Ascending aorta (tissue), 2 donors: Measurements from ENCODE around the gene PARP8. TPM values are rescaled to one million over a fixed set of nuclear protein-coding genes. Genes with fewer than 3 reads are reported as not detected.

Experiments
- DNase-seq, 2 donors: peaks; one replicate each; pipeline ENCODE4 v3.0.0-alpha.2; 2019; ENCODE audit warnings: low spot score in 2 of 2
- H3K27ac ChIP-seq, 2 donors: fragments of 200-600 bp; sonication (generic); one replicate each; pipeline ENCODE4 v1.5.1; 2016 to 2017; ENCODE audit warnings: mild to moderate bottlenecking in 1 of 2
- H3K27me3 ChIP-seq: fragments of 200-600 bp; sonication (generic); one replicate; pipeline ENCODE4 v1.5.1; 2017
- H3K36me3 ChIP-seq, 2 donors: fragments of 200-600 bp; sonication (generic); one replicate each; pipeline ENCODE4 v1.5.1; 2016
- H3K4me1 ChIP-seq, 2 donors: fragments of 200-600 bp; sonication (generic); one replicate each; pipeline ENCODE4 v1.5.1; 2016 to 2017; ENCODE audit warnings: mild to moderate bottlenecking in 1 of 2
- H3K4me3 ChIP-seq, 2 donors: fragments of 200-600 bp; sonication (generic); one replicate each; pipeline ENCODE4 v1.5.1; 2016 to 2017; ENCODE audit warnings: mild to moderate bottlenecking in 1 of 2
- H3K9me3 ChIP-seq, 2 donors: fragments of 200-600 bp; sonication (generic); one replicate each; pipeline ENCODE4 v1.5.1; 2016
- intact Hi-C: fragments of 100-400 bp; cut with DNase I; formaldehyde crosslinking; loops from one replicate; pipeline ENCODE4 v1.15.1; 2023
- total RNA-seq: library from RNA; depleted of rRNA; stranded (reverse); fragments of >200 nt; gene quantifications from one replicate; pipeline ENCODE4 v1.1.0, GENCODE V29; 2016
- TF ChIP-seq, protein P1 (sequence below), 3 experiments: fragments of 200-600 bp in 2 of 3; fragments of 450-650 bp in 1 of 3; sonication (generic) in 2 of 3; IDR thresholded peaks; one replicate each; pipeline ENCODE4 v1.5.1; 2016 to 2019; ENCODE audit warnings: antibody characterized with exemption in 3 of 3, mild to moderate bottlenecking in 1 of 3, moderate library complexity in 1 of 3

The PARP8 gene
- total RNA-seq, 1 donor from 2014 or later: 5.6 TPM

DNA sequence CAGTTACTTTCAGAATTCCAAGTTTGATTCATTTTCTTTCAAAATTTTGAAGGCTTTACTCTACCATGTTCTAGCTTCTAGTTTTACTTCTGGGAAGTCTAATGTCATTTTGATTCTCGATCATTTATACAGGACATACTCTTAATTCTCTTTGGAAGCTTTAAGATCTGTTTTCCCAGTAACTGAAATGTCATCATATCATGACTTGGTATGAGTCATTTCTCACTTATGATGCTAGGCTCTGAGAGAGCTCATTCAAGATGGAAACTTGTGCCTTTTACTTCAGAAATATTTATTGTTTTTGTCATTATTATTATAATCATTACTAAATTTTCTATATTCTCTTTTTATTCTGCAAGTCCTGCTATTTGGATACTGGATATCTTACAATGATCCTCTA lies 222.3 kb downstream of the PARP8 start:
- TF ChIP-seq, protein P1, sequence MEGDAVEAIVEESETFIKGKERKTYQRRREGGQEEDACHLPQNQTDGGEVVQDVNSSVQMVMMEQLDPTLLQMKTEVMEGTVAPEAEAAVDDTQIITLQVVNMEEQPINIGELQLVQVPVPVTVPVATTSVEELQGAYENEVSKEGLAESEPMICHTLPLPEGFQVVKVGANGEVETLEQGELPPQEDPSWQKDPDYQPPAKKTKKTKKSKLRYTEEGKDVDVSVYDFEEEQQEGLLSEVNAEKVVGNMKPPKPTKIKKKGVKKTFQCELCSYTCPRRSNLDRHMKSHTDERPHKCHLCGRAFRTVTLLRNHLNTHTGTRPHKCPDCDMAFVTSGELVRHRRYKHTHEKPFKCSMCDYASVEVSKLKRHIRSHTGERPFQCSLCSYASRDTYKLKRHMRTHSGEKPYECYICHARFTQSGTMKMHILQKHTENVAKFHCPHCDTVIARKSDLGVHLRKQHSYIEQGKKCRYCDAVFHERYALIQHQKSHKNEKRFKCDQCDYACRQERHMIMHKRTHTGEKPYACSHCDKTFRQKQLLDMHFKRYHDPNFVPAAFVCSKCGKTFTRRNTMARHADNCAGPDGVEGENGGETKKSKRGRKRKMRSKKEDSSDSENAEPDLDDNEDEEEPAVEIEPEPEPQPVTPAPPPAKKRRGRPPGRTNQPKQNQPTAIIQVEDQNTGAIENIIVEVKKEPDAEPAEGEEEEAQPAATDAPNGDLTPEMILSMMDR (IDR thresholded peaks at IDR 0.05): no peak
- no peak overlapping the region for H3K27ac ChIP-seq
- intact Hi-C loops: no loop called here
- H3K27me3 ChIP-seq: no peaks in the 10 kb centered on the region
- H3K36me3 ChIP-seq: no peaks in the 10 kb centered on the region
- no peak for DNase-seq
- no peaks in the 10 kb centered on the region for H3K9me3 ChIP-seq
- H3K4me1 ChIP-seq: no peaks in the 10 kb centered on the region
- no peak overlapping the region for H3K4me3 ChIP-seq

DNA sequence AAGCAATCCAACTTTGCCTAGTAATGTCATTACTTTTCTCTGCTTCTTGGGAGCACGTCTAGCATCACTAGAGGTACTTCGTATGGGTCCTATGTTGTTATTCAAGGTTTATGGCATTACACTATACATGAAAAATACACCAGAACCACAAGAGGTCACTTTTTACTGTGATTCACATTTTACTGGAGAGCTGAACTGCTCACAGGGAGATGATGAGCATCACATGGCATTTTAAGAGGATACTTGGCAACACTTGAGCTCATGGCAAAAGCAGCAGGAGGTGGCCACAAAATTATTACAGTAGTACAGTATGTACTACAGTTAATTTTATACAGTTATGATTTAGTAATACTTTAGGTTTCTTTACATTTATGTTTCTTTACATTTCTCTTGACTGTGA lies 223.4 kb downstream of the PARP8 start:
- no peaks in the 10 kb centered on the region for H3K36me3 ChIP-seq
- no peaks in the 10 kb centered on the region for H3K27me3 ChIP-seq
- no peak for DNase-seq
- intact Hi-C loops: no loop called here
- H3K27ac ChIP-seq: no peak overlapping the region
- H3K4me1 ChIP-seq: no peaks in the 10 kb centered on the region
- H3K4me3 ChIP-seq: no peak overlapping the region
- TF ChIP-seq, protein P1 (IDR thresholded peaks at IDR 0.05): no peak
- H3K9me3 ChIP-seq: no peaks in the 10 kb centered on the region

Other genes with a start within 250 kb of the PARP8 start
- 6.4 TPM for gene EMB, start 225.3 kb upstream of the PARP8 start, total RNA-seq